ENCODE results near the gene ZDHHC22.

ZDHHC22 gene

GRCh38 chr14:77119851-77120250, 21.7 kb downstream of the ZDHHC22 start:
- Histone ChIP-seq H3K27me3 (ENCODE audit: control insufficient read depth, low read length) (no peaks in the 10 kb centered on the region), H4K20me1 (ENCODE audit: control insufficient read depth, insufficient read depth, low read depth, low read length) (no peaks in the 10 kb centered on the region), H3K27ac (ENCODE audit: low read depth, low read length) (peak overlapping the region; percentile 92), H3K9me2 (replicated peaks; ENCODE audit: control insufficient read depth, low read length) (no peaks in the 10 kb centered on the region), H3F3A (ENCODE audit: control insufficient read depth, insufficient read depth) (peaks cover 34% of the 10 kb centered on the region), H3K79me2 (ENCODE audit: control insufficient read depth, low read length) (peaks cover 5% of the 10 kb centered on the region; the same call in 1 of the 2 replicates), H3K9me3 (ENCODE audit: control insufficient read depth, insufficient read depth, low read length) (no peaks in the 10 kb centered on the region), H3K36me3 (ENCODE audit: control insufficient read depth, low read length) (peaks cover 45% of the 10 kb centered on the region), H3K4me1 (ENCODE audit: control insufficient read depth, low read length) (peaks cover 67% of the 10 kb centered on the region), H3K4me3 (ENCODE audit: low read length) (peak overlapping the region; percentile 15), H3K4me2 (ENCODE audit: low read length) (peak overlapping the region; percentile 93)
- no peak for TF ChIP-seq CTCF (IDR thresholded peaks at IDR 0.05; ENCODE audit: low read depth, low read length, poor library complexity, severe bottlenecking)
- TF ChIP-seq EZH2phosphoT487 (IDR thresholded peaks at IDR 0.05; ENCODE audit: borderline replicate concordance, low read length): no peak

GRCh38 chr14:77116172-77116817, 25.3 kb downstream of the ZDHHC22 start:
- H3K9me3 ChIP-seq (ENCODE audit: control insufficient read depth, insufficient read depth, low read length): no peaks in the 10 kb centered on the region
- no peak overlapping the region for H3K27ac ChIP-seq (ENCODE audit: low read depth, low read length)
- no peak overlapping the region for H3K4me2 ChIP-seq (ENCODE audit: low read length)
- H3K4me3 ChIP-seq (ENCODE audit: low read length): no peak overlapping the region
- H3F3A ChIP-seq (ENCODE audit: control insufficient read depth, insufficient read depth): peaks cover 14% of the 10 kb centered on the region
- no peaks in the 10 kb centered on the region for H3K9me2 ChIP-seq (replicated peaks; ENCODE audit: control insufficient read depth, low read length)
- H3K79me2 ChIP-seq (ENCODE audit: control insufficient read depth, low read length): peaks cover 5% of the 10 kb centered on the region; the same call in 1 of the 2 replicates
- no peak for TF ChIP-seq EZH2phosphoT487 (IDR thresholded peaks at IDR 0.05; ENCODE audit: borderline replicate concordance, low read length)
- TF ChIP-seq CTCF (IDR thresholded peaks at IDR 0.05; ENCODE audit: low read depth, low read length, poor library complexity, severe bottlenecking): no peak
- H3K4me1 ChIP-seq (ENCODE audit: control insufficient read depth, low read length): peaks cover 32% of the 10 kb centered on the region
- no peaks in the 10 kb centered on the region for H4K20me1 ChIP-seq (ENCODE audit: control insufficient read depth, insufficient read depth, low read depth, low read length)
- no peaks in the 10 kb centered on the region for H3K27me3 ChIP-seq (ENCODE audit: control insufficient read depth, low read length)
- H3K36me3 ChIP-seq (ENCODE audit: control insufficient read depth, low read length): peaks cover 68% of the 10 kb centered on the region

- Histone ChIP-seq H3K27me3 (ENCODE audit: control insufficient read depth, low read length) (no peaks in the 10 kb centered on the region), H3K4me1 (ENCODE audit: control insufficient read depth, low read length) (peaks cover 15% of the 10 kb centered on the region), H3K4me3 (ENCODE audit: low read length) (no peak overlapping the region), H3K79me2 (ENCODE audit: control insufficient read depth, low read length) (peaks cover under 1% of the 10 kb centered on the region; the same call in 1 of the 2 replicates), H3K27ac (ENCODE audit: low read depth, low read length) (no peak overlapping the region), H3F3A (ENCODE audit: control insufficient read depth, insufficient read depth) (peaks cover under 1% of the 10 kb centered on the region; the same call in 1 of the 2 replicates), H3K36me3 (ENCODE audit: control insufficient read depth, low read length) (peaks cover 74% of the 10 kb centered on the region), H3K9me3 (ENCODE audit: control insufficient read depth, insufficient read depth, low read length) (no peaks in the 10 kb centered on the region), H4K20me1 (ENCODE audit: control insufficient read depth, insufficient read depth, low read depth, low read length) (no peaks in the 10 kb centered on the region), H3K4me2 (ENCODE audit: low read length) (no peak overlapping the region), H3K9me2 (replicated peaks; ENCODE audit: control insufficient read depth, low read length) (no peaks in the 10 kb centered on the region)
- no peak for TF ChIP-seq EZH2phosphoT487 (IDR thresholded peaks at IDR 0.05; ENCODE audit: borderline replicate concordance, low read length)
- TF ChIP-seq CTCF (IDR thresholded peaks at IDR 0.05; ENCODE audit: low read depth, low read length, poor library complexity, severe bottlenecking): no peak
These were observed 27.0 kb downstream of the ZDHHC22 start for GRCh38 chr14:77114609-77115008.

Measured in DOHH2 (cell line).